ENCODE data around the gene HBZ.
"Not testable (repeated sequence)": the region's sequence is repeated elsewhere in the genome, so short reads cannot be mapped to it uniquely, and the experiment has no call there.

The HBZ gene

DNA sequence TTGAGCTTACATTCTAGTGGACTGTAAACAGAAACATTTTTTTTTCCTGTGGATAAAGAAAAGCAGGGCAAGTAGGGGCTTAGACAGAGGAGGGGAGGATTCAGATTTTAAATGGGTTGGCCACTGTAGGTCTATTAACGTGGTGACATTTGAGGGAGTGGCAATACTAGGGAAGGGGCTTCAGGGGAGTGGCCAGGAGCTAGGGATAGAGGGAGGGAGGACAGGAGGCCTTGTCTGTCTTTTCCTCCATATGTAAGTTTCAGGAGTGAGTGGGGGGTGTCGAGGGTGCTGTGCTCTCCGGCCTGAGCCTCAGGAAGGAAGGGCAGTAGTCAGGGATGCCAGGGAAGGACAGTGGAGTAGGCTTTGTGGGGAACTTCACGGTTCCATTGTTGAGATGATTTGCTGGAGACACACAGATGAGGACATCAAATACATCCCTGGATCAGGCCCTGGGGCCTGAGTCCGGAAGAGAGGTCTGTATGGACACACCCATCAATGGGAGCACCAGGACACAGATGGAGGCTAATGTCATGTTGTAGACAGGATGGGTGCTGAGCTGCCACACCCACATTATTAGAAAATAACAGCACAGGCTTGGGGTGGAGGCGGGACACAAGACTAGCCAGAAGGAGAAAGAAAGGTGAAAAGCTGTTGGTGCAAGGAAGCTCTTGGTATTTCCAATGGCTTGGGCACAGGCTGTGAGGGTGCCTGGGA is 6.8 kb downstream of the HBZ start:
- no peak overlapping the region for H3K4me3 ChIP-seq (ENCODE audit: control insufficient read depth, low read depth, low read length)
- DNase-seq (ENCODE audit: low read depth) = no peak
- no peak for TF ChIP-seq CTCF (conservative IDR thresholded peaks at IDR 0.05; ENCODE audit: control insufficient read depth, insufficient read depth, low read depth, low read length)

GRCh38 chr16:160242-160641 is 7.8 kb downstream of the HBZ start:
- not testable (repeated sequence) for DNase-seq (ENCODE audit: low read depth); H3K4me3 ChIP-seq (ENCODE audit: control insufficient read depth, low read depth, low read length)

DNA sequence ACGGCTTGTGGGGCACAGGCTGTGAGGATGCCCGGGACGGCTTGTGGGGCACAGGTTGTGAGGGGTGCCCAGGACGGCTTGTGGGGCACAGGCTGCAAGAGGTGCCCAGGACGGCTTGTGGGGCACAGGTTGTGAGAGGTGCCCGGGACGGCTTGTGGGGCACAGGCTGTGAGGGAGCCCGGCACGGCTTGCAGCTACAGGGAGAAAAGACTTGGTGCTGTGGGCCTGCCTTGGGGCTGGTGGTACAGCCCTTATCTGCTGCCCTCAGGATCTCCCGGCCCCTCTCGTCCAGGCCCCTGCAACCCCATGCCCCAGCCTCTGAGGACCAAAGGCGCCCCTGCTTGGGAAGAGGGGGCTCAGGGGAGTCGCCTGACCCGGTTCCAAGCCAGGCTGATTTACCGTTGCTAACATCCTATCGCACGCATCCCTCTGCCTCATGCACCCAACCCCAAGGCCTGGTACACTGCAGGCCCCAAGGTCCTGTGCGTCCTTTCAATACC is 8.3 kb downstream of the HBZ start:
- TF ChIP-seq CTCF (conservative IDR thresholded peaks at IDR 0.05; ENCODE audit: control insufficient read depth, insufficient read depth, low read depth, low read length) = no peak
- H3K4me3 ChIP-seq (ENCODE audit: control insufficient read depth, low read depth, low read length) = no peak overlapping the region
- no peak for DNase-seq (ENCODE audit: low read depth)

DNA sequence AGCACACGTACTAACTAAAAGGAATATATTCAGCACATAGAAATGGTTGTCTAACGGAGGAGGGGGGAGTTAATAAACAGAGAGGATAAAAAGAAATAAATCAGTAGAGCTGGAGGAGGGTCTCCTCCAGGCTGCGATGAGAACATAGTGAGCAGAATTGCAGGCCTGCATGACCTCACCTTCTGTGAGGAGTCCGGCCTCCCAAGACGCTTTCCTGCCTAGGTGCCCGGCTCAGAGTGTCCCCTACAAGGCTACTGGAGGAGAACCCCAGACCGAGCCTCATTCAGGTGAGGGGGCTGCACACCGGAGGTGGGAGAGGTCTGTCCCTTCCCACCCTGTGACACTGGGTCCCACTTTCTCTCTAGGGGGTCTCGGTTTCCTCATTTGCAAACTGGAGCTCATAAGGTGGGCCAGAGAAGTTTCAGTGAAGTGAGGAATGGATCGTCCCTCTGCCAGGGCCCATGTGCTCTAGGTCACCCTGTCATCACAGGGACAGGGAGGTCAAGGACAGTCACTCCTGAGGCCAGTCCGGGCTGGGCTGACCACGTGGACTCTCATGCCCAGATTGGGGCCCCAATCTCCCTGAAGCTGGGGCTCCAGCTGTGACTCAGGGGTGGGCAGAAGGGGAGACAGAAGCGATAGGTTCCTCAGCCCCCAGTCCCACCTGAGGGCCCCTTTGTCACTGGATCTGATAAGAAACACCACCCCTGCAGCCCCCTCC is 10.0 kb downstream of the HBZ start:
- no peak overlapping the region for H3K4me3 ChIP-seq (ENCODE audit: control insufficient read depth, low read depth, low read length)
- no peak for TF ChIP-seq CTCF (conservative IDR thresholded peaks at IDR 0.05; ENCODE audit: control insufficient read depth, insufficient read depth, low read depth, low read length)
- no peak for DNase-seq (ENCODE audit: low read depth)

- not testable (repeated sequence) for DNase-seq (ENCODE audit: low read depth); H3K4me3 ChIP-seq (ENCODE audit: control insufficient read depth, low read depth, low read length)
Measured at GRCh38 chr16:163139-163538, 10.7 kb downstream of the HBZ start.

- not testable (repeated sequence) for DNase-seq (ENCODE audit: low read depth); H3K4me3 ChIP-seq (ENCODE audit: control insufficient read depth, low read depth, low read length)
Measured at GRCh38 chr16:163696-164095, 11.3 kb downstream of the HBZ start.

DNA sequence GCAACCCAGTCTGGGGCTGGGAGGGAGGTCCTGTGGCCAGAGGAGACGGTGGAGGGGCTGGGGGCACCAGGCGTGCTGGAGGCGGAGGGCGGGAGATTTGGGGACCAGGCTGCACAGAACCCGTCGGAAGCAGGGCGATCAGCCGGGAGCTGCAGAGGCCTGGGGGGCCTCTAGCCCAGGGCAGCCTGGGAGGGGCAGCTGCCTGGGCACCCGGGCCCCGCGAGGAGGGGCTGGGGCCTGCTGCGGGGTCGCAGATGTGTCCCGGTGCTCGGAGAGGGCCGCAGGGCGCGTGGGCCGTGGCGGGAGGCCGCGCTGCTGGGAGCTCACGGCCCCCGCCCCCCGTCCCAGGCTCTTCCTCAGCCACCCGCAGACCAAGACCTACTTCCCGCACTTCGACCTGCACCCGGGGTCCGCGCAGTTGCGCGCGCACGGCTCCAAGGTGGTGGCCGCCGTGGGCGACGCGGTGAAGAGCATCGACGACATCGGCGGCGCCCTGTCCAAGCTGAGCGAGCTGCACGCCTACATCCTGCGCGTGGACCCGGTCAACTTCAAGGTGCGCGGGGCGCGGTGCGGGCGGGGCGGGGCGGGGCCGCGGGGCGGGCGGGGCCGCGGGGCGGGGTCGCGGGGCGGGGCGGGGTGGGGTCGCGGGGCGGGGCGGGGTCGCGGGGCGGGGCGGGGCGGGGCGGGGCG is 11.8 kb downstream of the HBZ start:
- DNase-seq (ENCODE audit: low read depth); H3K4me3 ChIP-seq (ENCODE audit: control insufficient read depth, low read depth, low read length): not testable (repeated sequence)

DNA sequence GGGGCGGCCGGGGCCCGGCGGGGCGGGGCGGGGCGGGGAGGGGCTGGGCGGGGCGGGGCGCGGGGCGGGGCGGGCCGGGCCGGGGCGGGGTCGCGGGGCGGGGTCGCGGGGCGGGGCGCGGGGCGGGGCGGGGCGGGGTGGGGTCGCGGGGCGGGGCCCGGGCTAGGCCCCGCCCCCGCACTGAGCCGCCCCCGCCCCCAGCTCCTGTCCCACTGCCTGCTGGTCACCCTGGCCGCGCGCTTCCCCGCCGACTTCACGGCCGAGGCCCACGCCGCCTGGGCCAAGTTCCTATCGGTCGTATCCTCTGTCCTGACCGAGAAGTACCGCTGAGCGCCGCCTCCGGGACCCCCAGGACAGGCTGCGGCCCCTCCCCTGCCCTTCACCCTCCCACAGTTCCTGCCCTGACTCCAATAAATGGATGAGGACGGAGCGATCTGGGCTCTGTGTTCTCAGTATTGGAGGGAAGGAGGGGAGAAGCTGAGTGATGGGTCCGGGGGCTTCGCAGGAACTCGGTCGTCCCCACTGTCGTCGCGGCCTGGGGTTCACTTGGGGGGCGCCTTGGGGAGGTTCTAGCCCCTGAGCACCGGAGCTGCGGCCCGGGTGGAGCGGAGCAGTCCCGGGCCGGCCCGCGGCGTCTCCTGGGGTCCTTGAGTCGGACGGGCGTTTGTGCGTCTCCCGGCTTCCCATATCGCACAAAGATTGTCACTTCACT is 12.5 kb downstream of the HBZ start:
- DNase-seq (ENCODE audit: low read depth) = no peak
- TF ChIP-seq CTCF (conservative IDR thresholded peaks at IDR 0.05; ENCODE audit: control insufficient read depth, insufficient read depth, low read depth, low read length) = no peak
- peak overlapping the region; percentile 12 for H3K4me3 ChIP-seq (ENCODE audit: control insufficient read depth, low read depth, low read length)
